ENCODE data around the gene FBXO28. TPM values are rescaled to one million over a fixed set of nuclear protein-coding genes. Genes with fewer than 3 reads are reported as not detected.

Gene FBXO28
- total RNA-seq, 1 experiment from 2014 or later = 97.6 TPM

- peaks cover 75% of the 10 kb centered on the region for H3K36me3 Mint-ChIP-seq (ENCODE audit: insufficient read depth, unreplicated experiment)
- CTCF ChIA-PET = interaction anchor here (0.6 to 3.1 kb wide), 11 partner anchors 13 to 185 kb away, joined by 3 to 16 read pairs (median 4); no protein-coding TSS in a partner anchor
- intact Hi-C loops (cut with micrococcal nuclease) = no loop called here
- H3K4me1 Mint-ChIP-seq (ENCODE audit: insufficient read depth, unreplicated experiment) = peaks cover 13% of the 10 kb centered on the region
- H3K9me3 Mint-ChIP-seq (ENCODE audit: unreplicated experiment) = no peaks in the 10 kb centered on the region
- POLR2A ChIA-PET = interaction anchor here (0.7 to 1.4 kb wide), 6 partner anchors 8 to 32 kb away, joined by 3 to 7 read pairs (median 4); partner anchors contain the start of gene DEGS1
- no peaks in the 10 kb centered on the region for H3K27me3 Mint-ChIP-seq (ENCODE audit: insufficient read depth, unreplicated experiment)
- TF ChIP-seq CTCF (IDR thresholded peaks at IDR 0.05; ENCODE audit: unreplicated experiment) = no peak
- no peak overlapping the region for H3K4me3 Mint-ChIP-seq (ENCODE audit: unreplicated experiment)
- BruUV-seq (replicated peaks) = no TSS peak
- H3K27ac Mint-ChIP-seq (ENCODE audit: low read depth, unreplicated experiment) = no peak overlapping the region
- no peak for DNase-seq (ENCODE audit: unreplicated experiment)
Measured at GRCh38 chr1:224151117-224151516, 37.2 kb downstream of the FBXO28 start.

GRCh38 chr1:224157316-224157715 is 43.4 kb downstream of the FBXO28 start:
- ChIA-PET POLR2A (interaction anchor here (1.3 kb wide), 1 partner anchor 24 kb away, joined by 3 read pairs; no protein-coding TSS in a partner anchor), CTCF (interaction anchor here (0.5 to 0.6 kb wide), 3 partner anchors 163 to 303 kb away, joined by 3 to 5 read pairs (median 3); no protein-coding TSS in a partner anchor)
- Mint-ChIP-seq H3K36me3 (ENCODE audit: insufficient read depth, unreplicated experiment) (peaks cover 81% of the 10 kb centered on the region), H3K9me3 (ENCODE audit: unreplicated experiment) (no peaks in the 10 kb centered on the region), H3K4me3 (ENCODE audit: unreplicated experiment) (no peak overlapping the region), H3K27ac (ENCODE audit: low read depth, unreplicated experiment) (no peak overlapping the region), H3K27me3 (ENCODE audit: insufficient read depth, unreplicated experiment) (no peaks in the 10 kb centered on the region), H3K4me1 (ENCODE audit: insufficient read depth, unreplicated experiment) (no peaks in the 10 kb centered on the region)
- intact Hi-C loops (cut with micrococcal nuclease) = no loop called here
- no TSS peak for BruUV-seq (replicated peaks)
- no peak for DNase-seq (ENCODE audit: unreplicated experiment)
- no peak for TF ChIP-seq CTCF (IDR thresholded peaks at IDR 0.05; ENCODE audit: unreplicated experiment)

- Mint-ChIP-seq H3K4me1 (ENCODE audit: insufficient read depth, unreplicated experiment) (no peaks in the 10 kb centered on the region), H3K9me3 (ENCODE audit: unreplicated experiment) (no peaks in the 10 kb centered on the region), H3K4me3 (ENCODE audit: unreplicated experiment) (no peak overlapping the region), H3K27ac (ENCODE audit: low read depth, unreplicated experiment) (no peak overlapping the region), H3K27me3 (ENCODE audit: insufficient read depth, unreplicated experiment) (no peaks in the 10 kb centered on the region), H3K36me3 (ENCODE audit: insufficient read depth, unreplicated experiment) (peaks cover 61% of the 10 kb centered on the region)
- DNase-seq (ENCODE audit: unreplicated experiment) = no peak
- ChIA-PET POLR2A (interaction anchor here (0.6 to 1.9 kb wide), 9 partner anchors 9 to 432 kb away, joined by 3 to 8 read pairs (median 3); no protein-coding TSS in a partner anchor), CTCF (interaction anchor here (1.2 to 1.9 kb wide), 4 partner anchors 10 to 22 kb away, joined by 5 to 16 read pairs (median 8); no protein-coding TSS in a partner anchor)
- no peak for TF ChIP-seq CTCF (IDR thresholded peaks at IDR 0.05; ENCODE audit: unreplicated experiment)
- no TSS peak for BruUV-seq (replicated peaks)
- intact Hi-C loops (cut with micrococcal nuclease) = no loop called here
Measured at GRCh38 chr1:224159541-224159940, 45.6 kb downstream of the FBXO28 start.

- no peak for DNase-seq (ENCODE audit: unreplicated experiment)
- BruUV-seq (replicated peaks) = no TSS peak
- Mint-ChIP-seq H3K9me3 (ENCODE audit: unreplicated experiment) (no peaks in the 10 kb centered on the region), H3K27me3 (ENCODE audit: insufficient read depth, unreplicated experiment) (no peaks in the 10 kb centered on the region), H3K4me1 (ENCODE audit: insufficient read depth, unreplicated experiment) (no peaks in the 10 kb centered on the region), H3K27ac (ENCODE audit: low read depth, unreplicated experiment) (no peak overlapping the region), H3K36me3 (ENCODE audit: insufficient read depth, unreplicated experiment) (peaks cover 54% of the 10 kb centered on the region), H3K4me3 (ENCODE audit: unreplicated experiment) (no peak overlapping the region)
- TF ChIP-seq CTCF (IDR thresholded peaks at IDR 0.05; ENCODE audit: unreplicated experiment) = no peak
- intact Hi-C loops (cut with micrococcal nuclease) = no loop called here
- ChIA-PET CTCF (interaction anchor here (1.1 to 1.8 kb wide), 3 partner anchors 10 to 74 kb away, joined by 3 to 9 read pairs (median 6); no protein-coding TSS in a partner anchor), POLR2A (interaction anchor here (0.6 to 1.9 kb wide), 4 partner anchors 9 to 433 kb away, joined by 3 to 8 read pairs (median 4); no protein-coding TSS in a partner anchor)
Measured at GRCh38 chr1:224160171-224160682, 46.3 kb downstream of the FBXO28 start.
